Measurements from ENCODE around the gene STK32A. TPM values are rescaled to one million over a fixed set of nuclear protein-coding genes. Genes with fewer than 3 reads are reported as not detected.

STK32A gene
- polyA plus RNA-seq, 1 donor (not counting 4 experiments of a cell fraction or from before 2014, with no cell fraction given): 0.01 TPM

DNA sequence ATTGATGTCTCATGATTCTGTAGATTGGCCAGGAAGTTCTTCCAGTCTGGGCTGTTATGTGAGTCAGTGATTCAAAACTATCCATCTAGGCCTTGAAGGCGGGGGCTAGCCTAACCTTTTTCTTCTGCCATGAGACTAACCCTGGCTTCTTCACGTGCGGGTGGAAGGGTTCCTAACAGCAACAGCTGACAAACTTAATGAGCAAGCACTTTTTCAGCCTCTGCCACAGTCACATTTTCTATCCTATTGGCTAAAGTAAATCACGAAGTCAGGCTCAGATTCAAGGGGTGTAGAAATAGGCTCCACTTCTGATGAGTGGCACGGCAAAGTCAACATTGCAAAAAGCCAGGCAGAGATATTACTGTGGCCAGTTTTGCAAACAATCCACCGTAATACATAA, 68.4 kb downstream of the STK32A start:
- no peak overlapping the region for H3K27ac ChIP-seq (ENCODE audit: control insufficient read depth, insufficient read depth, low read length)
- dilution Hi-C loops (cut with MboI; ENCODE audit: extremely low pct_ligation_motif_present, low sequenced_read_pairs): no loop called here
- no peaks in the 10 kb centered on the region for H3K27me3 ChIP-seq (ENCODE audit: control insufficient read depth, extremely low read depth, insufficient read depth, low read length)
- no peaks in the 10 kb centered on the region for H3K36me3 ChIP-seq (ENCODE audit: control insufficient read depth in 2 of 2, extremely low read depth in 1 of 2, insufficient read depth in 2 of 2, low read length in 2 of 2)
- no peak overlapping the region for H3K4me3 ChIP-seq (ENCODE audit: control insufficient read depth in 2 of 3, extremely low read depth in 1 of 3, insufficient read depth in 2 of 3, low read depth in 1 of 3, low read length in 3 of 3)
- DNase-seq (ENCODE audit: low read depth, low spot score): no peak
- TF ChIP-seq, protein P1, sequence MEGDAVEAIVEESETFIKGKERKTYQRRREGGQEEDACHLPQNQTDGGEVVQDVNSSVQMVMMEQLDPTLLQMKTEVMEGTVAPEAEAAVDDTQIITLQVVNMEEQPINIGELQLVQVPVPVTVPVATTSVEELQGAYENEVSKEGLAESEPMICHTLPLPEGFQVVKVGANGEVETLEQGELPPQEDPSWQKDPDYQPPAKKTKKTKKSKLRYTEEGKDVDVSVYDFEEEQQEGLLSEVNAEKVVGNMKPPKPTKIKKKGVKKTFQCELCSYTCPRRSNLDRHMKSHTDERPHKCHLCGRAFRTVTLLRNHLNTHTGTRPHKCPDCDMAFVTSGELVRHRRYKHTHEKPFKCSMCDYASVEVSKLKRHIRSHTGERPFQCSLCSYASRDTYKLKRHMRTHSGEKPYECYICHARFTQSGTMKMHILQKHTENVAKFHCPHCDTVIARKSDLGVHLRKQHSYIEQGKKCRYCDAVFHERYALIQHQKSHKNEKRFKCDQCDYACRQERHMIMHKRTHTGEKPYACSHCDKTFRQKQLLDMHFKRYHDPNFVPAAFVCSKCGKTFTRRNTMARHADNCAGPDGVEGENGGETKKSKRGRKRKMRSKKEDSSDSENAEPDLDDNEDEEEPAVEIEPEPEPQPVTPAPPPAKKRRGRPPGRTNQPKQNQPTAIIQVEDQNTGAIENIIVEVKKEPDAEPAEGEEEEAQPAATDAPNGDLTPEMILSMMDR (optimal IDR thresholded peaks at IDR 0.05 in 1 of 3, IDR thresholded peaks at IDR 0.05 in 1 of 3, conservative IDR thresholded peaks at IDR 0.05 in 1 of 3; ENCODE audit: extremely low read depth in 1 of 3, insufficient read depth in 2 of 3, low read length in 3 of 3): no peak
- no peak for TF ChIP-seq EZH2 (IDR thresholded peaks at IDR 0.05; ENCODE audit: low read length)
- no peak overlapping the region for H2AFZ ChIP-seq (ENCODE audit: control insufficient read depth, low read length)
- FAIRE-seq: no peak
- no peaks in the 10 kb centered on the region for H4K20me1 ChIP-seq (ENCODE audit: control insufficient read depth, extremely low read depth, insufficient read depth, low read length)
- H3K4me1 ChIP-seq (ENCODE audit: control insufficient read depth, extremely low read depth, insufficient read depth, low read length): no peaks in the 10 kb centered on the region
- H3K4me2 ChIP-seq (ENCODE audit: control insufficient read depth, extremely low read depth, insufficient read depth, low read depth, low read length): no peak overlapping the region
- no peak overlapping the region for H3K9ac ChIP-seq (ENCODE audit: control insufficient read depth, extremely low read depth, insufficient read depth, low read length)
- H3K79me2 ChIP-seq (ENCODE audit: control insufficient read depth, insufficient read depth, low read length): no peaks in the 10 kb centered on the region
- no peaks in the 10 kb centered on the region for H3K9me1 ChIP-seq (ENCODE audit: control insufficient read depth, extremely low read depth, insufficient read depth, low read length)
- no peaks in the 10 kb centered on the region for H3K9me3 ChIP-seq (ENCODE audit: control insufficient read depth, low read depth, low read length)

- no peak overlapping the region for H3K9ac ChIP-seq (ENCODE audit: control insufficient read depth, extremely low read depth, insufficient read depth, low read length)
- no peaks in the 10 kb centered on the region for H3K4me1 ChIP-seq (ENCODE audit: control insufficient read depth, extremely low read depth, insufficient read depth, low read length)
- no peaks in the 10 kb centered on the region for H3K79me2 ChIP-seq (ENCODE audit: control insufficient read depth, insufficient read depth, low read length)
- dilution Hi-C loops (cut with MboI; ENCODE audit: extremely low pct_ligation_motif_present, low sequenced_read_pairs): no loop called here
- no peaks in the 10 kb centered on the region for H3K27me3 ChIP-seq (ENCODE audit: control insufficient read depth, extremely low read depth, insufficient read depth, low read length)
- no peak for DNase-seq (ENCODE audit: low read depth, low spot score)
- FAIRE-seq: no peak
- no peaks in the 10 kb centered on the region for H3K9me3 ChIP-seq (ENCODE audit: control insufficient read depth, low read depth, low read length)
- H3K9me1 ChIP-seq (ENCODE audit: control insufficient read depth, extremely low read depth, insufficient read depth, low read length): no peaks in the 10 kb centered on the region
- no peak overlapping the region for H3K4me2 ChIP-seq (ENCODE audit: control insufficient read depth, extremely low read depth, insufficient read depth, low read depth, low read length)
- no peak for TF ChIP-seq EZH2 (IDR thresholded peaks at IDR 0.05; ENCODE audit: low read length)
- TF ChIP-seq, protein P1 (optimal IDR thresholded peaks at IDR 0.05 in 1 of 3, IDR thresholded peaks at IDR 0.05 in 1 of 3, conservative IDR thresholded peaks at IDR 0.05 in 1 of 3; ENCODE audit: extremely low read depth in 1 of 3, insufficient read depth in 2 of 3, low read length in 3 of 3): no peak
- H3K4me3 ChIP-seq (ENCODE audit: control insufficient read depth in 2 of 3, extremely low read depth in 1 of 3, insufficient read depth in 2 of 3, low read depth in 1 of 3, low read length in 3 of 3): no peak overlapping the region
- no peaks in the 10 kb centered on the region for H3K36me3 ChIP-seq (ENCODE audit: control insufficient read depth in 2 of 2, extremely low read depth in 1 of 2, insufficient read depth in 2 of 2, low read length in 2 of 2)
- H4K20me1 ChIP-seq (ENCODE audit: control insufficient read depth, extremely low read depth, insufficient read depth, low read length): no peaks in the 10 kb centered on the region
- no peak overlapping the region for H3K27ac ChIP-seq (ENCODE audit: control insufficient read depth, insufficient read depth, low read length)
- no peak overlapping the region for H2AFZ ChIP-seq (ENCODE audit: control insufficient read depth, low read length)
Measured at GRCh38 chr5:147303976-147304375, 69.2 kb downstream of the STK32A start.

Measured in keratinocyte (primary cell).